EH (cell line): ENCODE data around the gene AP2A2.
"Not testable (repeated sequence)": the region's sequence is repeated elsewhere in the genome, so short reads cannot be mapped to it uniquely, and the experiment has no call there.

ENCODE experiments used
- DNase-seq: peaks from one replicate; pipeline ENCODE4 v3.0.0-alpha.2; 2015; ENCODE audit warnings: low read depth

The AP2A2 gene

DNA sequence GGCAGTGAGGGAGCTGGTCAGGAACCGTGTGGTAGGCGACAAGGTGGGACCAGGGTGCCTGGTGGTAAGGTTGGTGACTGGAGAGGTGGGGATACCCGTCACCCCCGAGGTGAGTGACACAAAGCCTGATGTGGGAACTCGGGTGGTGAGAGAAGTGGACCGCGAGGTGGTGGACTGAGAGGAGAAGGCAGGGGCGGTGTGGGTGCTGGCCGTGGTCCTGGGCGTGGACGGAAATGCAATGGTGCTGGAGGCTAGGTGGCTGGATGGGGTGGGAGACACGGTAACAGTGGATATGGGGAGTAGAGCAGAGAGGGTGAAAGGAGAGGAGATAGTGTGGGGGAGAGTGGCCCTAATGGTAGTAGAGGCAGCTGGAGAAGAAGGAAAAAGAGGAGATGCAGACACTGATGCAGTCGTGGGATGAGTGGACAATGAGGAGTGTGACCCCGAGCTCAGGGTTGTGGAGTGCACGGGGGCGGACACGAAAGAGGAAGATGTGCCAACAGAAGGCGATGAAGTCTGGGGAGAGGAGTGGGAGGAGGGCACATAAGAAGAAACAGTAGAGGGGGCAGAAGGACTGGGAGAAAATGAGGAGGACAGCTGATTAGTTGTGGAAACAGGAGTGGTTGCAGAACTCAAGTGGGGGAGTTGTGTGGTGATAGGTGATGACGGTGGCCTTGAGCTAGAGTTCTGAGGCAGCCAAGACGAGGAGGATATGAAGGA is 90.3 kb downstream of the AP2A2 start:
- DNase-seq, result no peak

GRCh38 chr11:1016610-1017126 is 91.0 kb downstream of the AP2A2 start:
- DNase-seq, result not testable (repeated sequence)

- peak; percentile 7 for DNase-seq
Measured at GRCh38 chr11:1017269-1018005, 91.8 kb downstream of the AP2A2 start.

GRCh38 chr11:1018091-1018490 is 92.4 kb downstream of the AP2A2 start:
- no peak for DNase-seq

GRCh38 chr11:1019321-1019910 is 93.7 kb downstream of the AP2A2 start:
- DNase-seq, result no peak

- no peak for DNase-seq
Measured at GRCh38 chr11:1020211-1020905, 94.7 kb downstream of the AP2A2 start.

DNA sequence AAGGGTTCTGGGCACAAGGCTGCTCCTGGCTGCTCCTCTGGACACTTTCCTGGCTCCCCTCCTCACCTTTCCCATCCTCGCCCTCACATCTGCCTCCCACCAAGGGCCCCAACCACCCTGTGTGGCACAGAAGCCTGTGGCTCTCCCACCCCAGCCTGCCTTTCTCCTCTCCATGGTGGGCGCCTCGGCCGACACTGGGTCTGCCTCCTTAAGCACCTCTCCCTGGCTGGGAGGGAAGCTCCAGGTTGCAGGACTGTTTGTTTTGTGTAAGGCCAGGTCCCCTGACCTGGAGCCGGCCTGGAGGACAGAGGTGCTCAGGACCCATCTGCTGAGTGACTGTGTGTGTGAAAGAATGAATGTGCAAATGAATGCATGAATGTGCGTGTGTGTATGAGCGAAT is 96.7 kb downstream of the AP2A2 start:
- DNase-seq, result no peak

GRCh38 chr11:1022908-1023810 is 97.5 kb downstream of the AP2A2 start:
- DNase-seq, result no peak

DNA sequence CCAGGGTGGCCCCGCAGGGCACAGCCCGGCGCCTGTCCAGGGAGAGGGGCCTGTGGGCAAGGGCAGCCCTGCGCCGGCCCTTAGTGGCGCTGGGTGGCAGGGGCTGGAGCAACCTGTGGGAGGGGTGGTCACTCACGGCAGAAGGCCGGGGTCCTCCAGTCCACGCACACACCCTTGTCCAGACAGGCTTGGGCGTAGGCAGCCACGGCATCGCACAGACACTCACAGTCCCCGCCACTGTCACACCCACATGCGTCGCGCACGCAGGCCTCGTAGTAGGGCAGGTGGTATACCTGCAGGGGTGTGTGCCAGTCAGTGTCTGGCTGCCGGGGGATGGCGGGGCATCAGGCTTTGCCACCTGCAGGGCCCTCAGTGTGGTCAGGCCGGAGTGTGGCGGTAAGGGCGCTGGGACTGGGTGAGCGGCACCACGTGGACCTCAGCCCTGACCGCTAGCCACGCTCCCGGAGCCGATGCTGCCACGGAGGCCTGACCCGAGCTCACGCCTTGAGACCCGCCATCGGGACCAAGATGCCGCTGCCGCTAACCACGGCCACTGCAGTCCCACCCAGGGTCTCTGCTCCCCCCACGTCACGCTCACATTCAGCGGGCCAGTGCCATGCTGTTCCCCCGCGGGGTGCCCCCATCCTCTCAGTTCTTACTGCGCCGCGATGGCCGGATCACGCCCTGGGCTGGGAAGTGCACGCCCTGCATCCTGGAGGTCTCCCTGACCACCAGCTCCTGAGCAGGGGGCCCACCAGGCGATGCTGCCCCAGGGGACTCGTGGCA is 98.3 kb downstream of the AP2A2 start:
- no peak for DNase-seq

GRCh38 chr11:1024597-1025409 is 99.1 kb downstream of the AP2A2 start:
- DNase-seq, result no peak

- no peak for DNase-seq
Measured at GRCh38 chr11:1025410-1026162, 99.9 kb downstream of the AP2A2 start.

DNA sequence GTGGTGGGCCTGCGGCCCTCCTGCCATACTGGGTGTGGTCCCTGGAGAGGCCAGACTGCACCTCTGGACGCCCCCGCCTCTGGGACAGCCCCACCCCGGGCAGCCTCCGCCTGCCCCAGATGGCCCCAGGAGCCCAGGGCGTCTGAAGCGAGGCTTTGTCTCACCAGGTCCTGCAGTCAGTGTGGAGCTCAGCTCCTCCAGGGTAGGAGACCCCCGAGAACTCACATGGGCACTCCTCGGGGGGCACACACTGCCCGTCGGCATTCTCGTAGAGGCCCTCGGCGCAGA is 100.4 kb downstream of the AP2A2 start:
- no peak for DNase-seq

GRCh38 chr11:1026641-1027482 is 101.2 kb downstream of the AP2A2 start:
- DNase-seq, result no peak

GRCh38 chr11:1027483-1028290 is 102.0 kb downstream of the AP2A2 start:
- no peak for DNase-seq

GRCh38 chr11:1028291-1028540 is 102.5 kb downstream of the AP2A2 start:
- DNase-seq, result no peak

GRCh38 chr11:1028616-1029015 is 102.9 kb downstream of the AP2A2 start:
- no peak for DNase-seq

DNA sequence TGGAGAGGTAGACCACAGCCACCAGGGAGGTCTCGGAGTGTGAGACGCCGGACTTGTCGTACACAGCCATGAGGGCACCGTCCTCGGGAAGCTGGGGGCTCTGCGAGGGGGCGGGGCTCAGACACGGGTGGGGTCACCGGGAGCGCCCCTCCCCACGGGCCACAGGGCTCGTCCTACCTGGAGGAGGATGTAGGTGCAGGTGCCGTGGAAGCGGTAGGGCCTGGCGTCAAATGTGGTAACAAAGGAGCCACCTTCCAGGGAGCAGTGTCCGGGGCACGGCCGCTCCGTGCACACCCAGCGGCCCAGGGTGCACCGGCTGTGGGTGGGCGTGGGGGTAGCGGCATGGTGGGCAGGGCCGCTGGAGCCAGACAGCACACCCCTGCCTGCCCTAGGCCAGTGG is 103.4 kb downstream of the AP2A2 start:
- no peak for DNase-seq

DNA sequence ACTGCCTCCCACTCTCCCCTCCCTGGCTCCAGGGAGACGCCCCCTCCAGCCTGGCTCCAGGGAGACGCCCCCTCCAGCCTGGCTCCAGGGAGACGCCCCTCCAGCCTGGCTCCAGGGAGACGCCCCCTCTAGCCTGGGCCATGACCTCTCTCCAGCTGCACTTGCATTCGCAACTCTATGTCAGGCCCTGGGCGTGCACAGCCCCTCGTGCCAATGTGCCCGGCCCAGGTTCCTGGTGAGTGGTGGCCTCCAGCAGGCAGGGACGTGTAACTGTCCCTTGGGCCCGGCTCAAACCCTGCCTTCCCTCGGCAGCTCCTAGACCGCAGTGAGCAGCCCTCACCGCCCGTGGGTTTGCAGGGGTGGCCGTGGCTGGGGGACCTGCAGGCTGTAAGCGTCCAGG is 104.0 kb downstream of the AP2A2 start:
- no peak for DNase-seq
